Duodenal mucosa (tissue), 2 donors: Measurements from ENCODE around the gene TENT5A.

ENCODE experiments used
- H3K27ac ChIP-seq: one replicate; pipeline ENCODE4 v1.7.0; 2013; ENCODE audit warnings: low read depth, low read length
- H3K27me3 ChIP-seq, 2 donors: one replicate each; pipeline ENCODE4 v1.7.0; 2013; ENCODE audit warnings: low read length in 2 of 2, control low read depth in 1 of 2; ENCODE audit not compliant: insufficient read depth in 2 of 2, control insufficient read depth in 1 of 2
- H3K36me3 ChIP-seq, 2 donors: one replicate each; pipeline ENCODE4 v1.7.0; 2013; ENCODE audit warnings: low read length in 2 of 2, control low read depth in 1 of 2; ENCODE audit not compliant: insufficient read depth in 2 of 2, control insufficient read depth in 1 of 2
- H3K4me1 ChIP-seq, 2 donors: one replicate each; pipeline ENCODE4 v1.7.0; 2013; ENCODE audit warnings: low read length in 2 of 2, control low read depth in 1 of 2; ENCODE audit not compliant: insufficient read depth in 2 of 2, control insufficient read depth in 1 of 2
- H3K4me3 ChIP-seq, 2 donors: one replicate each; pipeline ENCODE4 v1.7.0; 2013; ENCODE audit warnings: low read length in 2 of 2, low read depth in 1 of 2
- H3K9ac ChIP-seq, 2 donors: one replicate each; pipeline ENCODE4 v1.7.0; 2013; ENCODE audit warnings: low read length in 2 of 2, low read depth in 1 of 2
- H3K9me3 ChIP-seq, 2 donors: one replicate each; pipeline ENCODE4 v1.7.0; 2013; ENCODE audit warnings: low read length in 2 of 2, control low read depth in 1 of 2; ENCODE audit not compliant: control insufficient read depth in 1 of 2

TENT5A gene

GRCh38 chr6:81752921-81753710 is 635 bp upstream of the TENT5A start:
- no peaks in the 10 kb centered on the region for H3K9me3 ChIP-seq
- peaks cover 0 to 5% of the 10 kb centered on the region in 2 donors for H3K36me3 ChIP-seq
- H3K27ac ChIP-seq = peak overlapping the region; percentile 95
- H3K9ac ChIP-seq = peak overlapping the region; percentile 71 to 81
- H3K4me1 ChIP-seq = peaks cover 8 to 18% of the 10 kb centered on the region in 2 donors
- peak overlapping the region; percentile 81 to 95 for H3K4me3 ChIP-seq
- H3K27me3 ChIP-seq = no peaks in the 10 kb centered on the region

- H3K4me3 ChIP-seq = peak overlapping the region; percentile 81 to 95
- no peaks in the 10 kb centered on the region for H3K27me3 ChIP-seq
- H3K4me1 ChIP-seq = peaks cover 8 to 22% of the 10 kb centered on the region in 2 donors
- H3K9ac ChIP-seq = peak overlapping the region; percentile 81 to 91
- H3K9me3 ChIP-seq = no peaks in the 10 kb centered on the region
- peak overlapping the region; percentile 95 for H3K27ac ChIP-seq
- H3K36me3 ChIP-seq = peaks cover 0 to 5% of the 10 kb centered on the region in 2 donors
These were observed 945 bp downstream of the TENT5A start for GRCh38 chr6:81751388-81752083.

GRCh38 chr6:81750681-81751387 is 1.6 kb downstream of the TENT5A start:
- Histone ChIP-seq H3K27me3 (no peaks in the 10 kb centered on the region), H3K4me3 (peak overlapping the region; percentile 81 to 95), H3K27ac (no peak overlapping the region), H3K4me1 (peaks cover 8 to 22% of the 10 kb centered on the region in 2 donors), H3K9ac (peak overlapping the region; percentile 81 to 91), H3K36me3 (peaks cover 3 to 10% of the 10 kb centered on the region in 2 donors), H3K9me3 (no peaks in the 10 kb centered on the region)

GRCh38 chr6:81750200-81750599 is 2.3 kb downstream of the TENT5A start:
- Histone ChIP-seq H3K4me1 (peaks cover 8 to 22% of the 10 kb centered on the region in 2 donors), H3K27ac (no peak overlapping the region), H3K9me3 (no peaks in the 10 kb centered on the region), H3K4me3 (peak overlapping the region; percentile 81 to 95), H3K27me3 (no peaks in the 10 kb centered on the region), H3K36me3 (peaks cover 3 to 10% of the 10 kb centered on the region in 2 donors), H3K9ac (peak overlapping the region; percentile 81 to 91)

GRCh38 chr6:81749707-81750106 is 2.8 kb downstream of the TENT5A start:
- Histone ChIP-seq H3K36me3 (peaks cover 3 to 10% of the 10 kb centered on the region in 2 donors), H3K9me3 (no peaks in the 10 kb centered on the region), H3K4me1 (peaks cover 8 to 22% of the 10 kb centered on the region in 2 donors), H3K4me3 (peak overlapping the region; percentile 81 to 95), H3K27me3 (no peaks in the 10 kb centered on the region), H3K27ac (no peak overlapping the region), H3K9ac (peak overlapping the region; percentile 19 to 81)

- Histone ChIP-seq H3K4me1 (peaks cover 8 to 18% of the 10 kb centered on the region in 2 donors), H3K9me3 (no peaks in the 10 kb centered on the region), H3K9ac (no peak overlapping the region), H3K36me3 (peaks cover 3 to 10% of the 10 kb centered on the region in 2 donors), H3K27me3 (no peaks in the 10 kb centered on the region), H3K4me3 (peak overlapping the region; percentile 40 to 81), H3K27ac (no peak overlapping the region)
These were observed 3.5 kb downstream of the TENT5A start for GRCh38 chr6:81748994-81749393.

- H3K9me3 ChIP-seq = no peaks in the 10 kb centered on the region
- no peaks in the 10 kb centered on the region for H3K27me3 ChIP-seq
- H3K36me3 ChIP-seq = peaks cover 3 to 10% of the 10 kb centered on the region in 2 donors
- no peak overlapping the region for H3K9ac ChIP-seq
- H3K27ac ChIP-seq = no peak overlapping the region
- H3K4me1 ChIP-seq = peaks cover 8 to 12% of the 10 kb centered on the region in 2 donors
- H3K4me3 ChIP-seq = peak overlapping the region in 1 of 2 donors; percentile 9
These were observed 5.2 kb downstream of the TENT5A start for GRCh38 chr6:81747327-81747726.

- Histone ChIP-seq H3K4me1 (peaks cover 0 to 4% of the 10 kb centered on the region in 2 donors), H3K27ac (no peak overlapping the region), H3K36me3 (peaks cover 3 to 6% of the 10 kb centered on the region in 2 donors), H3K27me3 (no peaks in the 10 kb centered on the region), H3K4me3 (no peak overlapping the region), H3K9ac (no peak overlapping the region), H3K9me3 (no peaks in the 10 kb centered on the region)
These were observed 8.3 kb downstream of the TENT5A start for GRCh38 chr6:81744131-81744530.

- no peak overlapping the region for H3K4me3 ChIP-seq
- no peaks in the 10 kb centered on the region for H3K27me3 ChIP-seq
- H3K9ac ChIP-seq = no peak overlapping the region
- H3K27ac ChIP-seq = no peak overlapping the region
- H3K4me1 ChIP-seq = peaks cover 0 to 4% of the 10 kb centered on the region in 2 donors
- H3K36me3 ChIP-seq = peaks cover 3 to 6% of the 10 kb centered on the region in 2 donors
- no peaks in the 10 kb centered on the region for H3K9me3 ChIP-seq
These were observed 8.8 kb downstream of the TENT5A start for GRCh38 chr6:81743649-81744048.
